K562 (cell line): ENCODE measurements around the gene BCL2L12. TPM values are rescaled to one million over a fixed set of nuclear protein-coding genes. Genes with fewer than 3 reads are reported as not detected.

Experiments used
- CHCHD3 ChIP-seq: fragments of 250-450 bp; sonication (Bioruptor Pico); IDR thresholded peaks from 2 replicates; pipeline ENCODE4 v2.1.2; 2022; ENCODE audit warnings: mild to moderate bottlenecking
- FOXK2 ChIP-seq, 2 experiments: fragments of 450-650 bp; IDR thresholded peaks in 1 of 2; conservative IDR thresholded peaks in 1 of 2; 2 replicates each; pipeline ENCODE4 v1.6.1; 2016; ENCODE audit warnings: low read depth in 2 of 2, mild to moderate bottlenecking in 1 of 2
- IFI16 ChIP-seq: fragments of 250-450 bp; sonication (Bioruptor Pico); IDR thresholded peaks from 2 replicates; pipeline ENCODE4 v2.1.2; 2022; ENCODE audit warnings: mild to moderate bottlenecking, inconsistent platforms
- ILK ChIP-seq: fragments of 450-650 bp; IDR thresholded peaks from 2 replicates; pipeline ENCODE4 v1.6.1; 2016; ENCODE audit warnings: missing genetic modification characterization, low read depth, mild to moderate bottlenecking, missing compliant biosample characterization, moderate library complexity, borderline replicate concordance
- LEF1 ChIP-seq: fragments of 450-650 bp; IDR thresholded peaks from 2 replicates; pipeline ENCODE4 v1.6.1; 2016; ENCODE audit warnings: mild to moderate bottlenecking
- NCOA4 ChIP-seq: fragments of 450-650 bp; IDR thresholded peaks from 2 replicates; pipeline ENCODE4 v1.6.1; 2018; ENCODE audit warnings: mild to moderate bottlenecking; ENCODE audit not compliant: partially characterized antibody
- PTRF ChIP-seq: fragments of 450-650 bp; IDR thresholded peaks from 2 replicates; pipeline ENCODE4 v1.6.1; 2016; ENCODE audit warnings: mild to moderate bottlenecking, missing genetic modification characterization, missing compliant biosample characterization
- RBFOX2 ChIP-seq: fragments of 200-400 bp; formaldehyde crosslinking; IDR thresholded peaks from 2 replicates; pipeline ENCODE4 v1.6.1; 2017; ENCODE audit warnings: low read depth, mild to moderate bottlenecking, low read length, moderate library complexity
- SRSF3 ChIP-seq: fragments of 200-400 bp; formaldehyde crosslinking; IDR thresholded peaks from 2 replicates; pipeline ENCODE4 v1.6.1; 2016; ENCODE audit warnings: mild to moderate bottlenecking, low read length, moderate library complexity; ENCODE audit not compliant: insufficient read depth
- SRSF7 ChIP-seq: fragments of 200-400 bp; formaldehyde crosslinking; optimal IDR thresholded peaks from 2 replicates; pipeline ENCODE3; 2017; ENCODE audit warnings: mild to moderate bottlenecking, low read depth, low read length
- TCFL5 ChIP-seq: fragments of 250-450 bp; sonication (Bioruptor Pico); conservative IDR thresholded peaks from 2 replicates; pipeline ENCODE4 v1.6.1; 2021; ENCODE audit warnings: mild to moderate bottlenecking, moderate library complexity, matching md5 sums
- ZC3H11A ChIP-seq: IDR thresholded peaks from 2 replicates; pipeline ENCODE4 v1.6.1; 2012; ENCODE audit warnings: low read depth, low read length, improper control_type of control experiment
- ZKSCAN3 ChIP-seq: fragments of 250-450 bp; sonication (Bioruptor Pico); IDR thresholded peaks from 2 replicates; pipeline ENCODE4 v1.4.0; 2020
- ZNF561 ChIP-seq: fragments of 450-650 bp; formaldehyde crosslinking; conservative IDR thresholded peaks from 2 replicates; pipeline ENCODE4 v1.4.0; 2020; ENCODE audit warnings: mild to moderate bottlenecking, moderate library complexity
- ZNF76 ChIP-seq: fragments of 250-450 bp; sonication (Bioruptor Pico); IDR thresholded peaks from 2 replicates; pipeline ENCODE4 v1.4.0; 2020; ENCODE audit warnings: mild to moderate bottlenecking, moderate library complexity, borderline replicate concordance
- ZNF764 ChIP-seq: fragments of 250-450 bp; sonication (Bioruptor Pico); IDR thresholded peaks from 2 replicates; pipeline ENCODE4 v1.4.0; 2020; ENCODE audit warnings: low read depth, mild to moderate bottlenecking, moderate library complexity
- ZNF766 ChIP-seq: fragments of 200-800 bp; sonication (Bioruptor generic); conservative IDR thresholded peaks from 2 replicates; pipeline ENCODE4 v1.6.1; 2016; ENCODE audit warnings: missing genetic modification characterization, missing compliant biosample characterization
- polyA plus RNA-seq, 8 experiments: library from polyadenylated mRNA; depleted of rRNA in 4 of 8; stranded (reverse) in 5 of 8; unstranded in 3 of 8; fragments of >200 nt; fragmentation: Nextera tagmentation in 2 of 8; fragmentation: Illumina TruSeq in 1 of 8; extraction: Ambion mirVana in 2 of 8; extraction: Trizol in 1 of 8; gene quantifications; 2 replicates each; pipeline versions ENCODE4 v1.2.1 to v1.2.3, GENCODE V29; 2011 to 2014; ENCODE audit warnings: inconsistent platforms in 1 of 8, missing spikeins in 1 of 8
- total RNA-seq, 7 experiments: library from RNA; depleted of rRNA in 6 of 7; stranded (reverse); fragments of >200 nt in 6 of 7; fragmentation: Illumina TruSeq in 2 of 7; extraction: Trizol in 2 of 7; gene quantifications; 2 replicates each; pipeline versions ENCODE4 v1.2.1 to v1.2.3, GENCODE V29; 2011 to 2021; ENCODE audit warnings: low replicate concordance in 1 of 7
- TF ChIP-seq, protein P1 (sequence below): IDR thresholded peaks from 2 replicates; pipeline ENCODE4 v1.6.1; 2011; ENCODE audit not compliant: insufficient read length; ENCODE audit errors: extremely low read depth
- TF ChIP-seq, protein P2 (sequence below): fragments of 250-450 bp; sonication (Bioruptor Pico); IDR thresholded peaks from 2 replicates; pipeline ENCODE4 v1.8.0; 2021; ENCODE audit warnings: moderate library complexity, mild to moderate bottlenecking, inconsistent platforms
- TF ChIP-seq, protein P3 (sequence below): fragments of 450-650 bp; formaldehyde crosslinking; IDR thresholded peaks from 2 replicates; pipeline ENCODE4 v1.4.0; 2020; ENCODE audit warnings: mild to moderate bottlenecking, moderate library complexity

Gene BCL2L12
- total and polyA plus RNA-seq, 9 of the 15 experiments (the other 6 are each of a cell fraction or from before 2014, with no cell fraction given) = 7.4 to 263 (median 81.2) TPM

- TF ChIP-seq IFI16 (CRISPR knock-in tag) = no peak
- no peak for TF ChIP-seq ZNF561
- TF ChIP-seq LEF1 = peak; percentile 54; the same call in 1 of the 2 replicates
- no peak for TF ChIP-seq ZKSCAN3 (CRISPR knock-in tag)
- peak in 1 of 2 experiments; percentile 62; a peak in 1 of 4 replicates for TF ChIP-seq FOXK2 (conservative IDR thresholded peaks at IDR 0.05 in 1 of 2, IDR thresholded peaks at IDR 0.05 in 1 of 2; ENCODE audit: low read depth in 2 of 2)
- TF ChIP-seq, protein P1, sequence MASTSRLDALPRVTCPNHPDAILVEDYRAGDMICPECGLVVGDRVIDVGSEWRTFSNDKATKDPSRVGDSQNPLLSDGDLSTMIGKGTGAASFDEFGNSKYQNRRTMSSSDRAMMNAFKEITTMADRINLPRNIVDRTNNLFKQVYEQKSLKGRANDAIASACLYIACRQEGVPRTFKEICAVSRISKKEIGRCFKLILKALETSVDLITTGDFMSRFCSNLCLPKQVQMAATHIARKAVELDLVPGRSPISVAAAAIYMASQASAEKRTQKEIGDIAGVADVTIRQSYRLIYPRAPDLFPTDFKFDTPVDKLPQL = no peak
- TF ChIP-seq SRSF7 = no peak
- no peak for TF ChIP-seq ZNF76
- TF ChIP-seq PTRF (tag) = no peak
- TF ChIP-seq, protein P2, sequence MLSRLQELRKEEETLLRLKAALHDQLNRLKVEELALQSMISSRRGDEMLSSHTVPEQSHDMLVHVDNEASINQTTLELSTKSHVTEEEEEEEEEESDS = no peak
- no peak for TF ChIP-seq SRSF3
- TF ChIP-seq, protein P3, sequence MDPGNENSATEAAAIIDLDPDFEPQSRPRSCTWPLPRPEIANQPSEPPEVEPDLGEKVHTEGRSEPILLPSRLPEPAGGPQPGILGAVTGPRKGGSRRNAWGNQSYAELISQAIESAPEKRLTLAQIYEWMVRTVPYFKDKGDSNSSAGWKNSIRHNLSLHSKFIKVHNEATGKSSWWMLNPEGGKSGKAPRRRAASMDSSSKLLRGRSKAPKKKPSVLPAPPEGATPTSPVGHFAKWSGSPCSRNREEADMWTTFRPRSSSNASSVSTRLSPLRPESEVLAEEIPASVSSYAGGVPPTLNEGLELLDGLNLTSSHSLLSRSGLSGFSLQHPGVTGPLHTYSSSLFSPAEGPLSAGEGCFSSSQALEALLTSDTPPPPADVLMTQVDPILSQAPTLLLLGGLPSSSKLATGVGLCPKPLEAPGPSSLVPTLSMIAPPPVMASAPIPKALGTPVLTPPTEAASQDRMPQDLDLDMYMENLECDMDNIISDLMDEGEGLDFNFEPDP (CRISPR knock-in tag) = no peak
- TF ChIP-seq NCOA4 = no peak
- TF ChIP-seq ZNF766 (CRISPR knock-in tag) = no peak
- no peak for TF ChIP-seq TCFL5 (CRISPR knock-in tag)
- peak; percentile 70 for TF ChIP-seq RBFOX2
- TF ChIP-seq ZNF764 (CRISPR knock-in tag) = no peak
- no peak for TF ChIP-seq ILK
- no peak for TF ChIP-seq ZC3H11A
- TF ChIP-seq CHCHD3 = no peak
Observed at GRCh38 chr19:49672131-49672919, 6.6 kb downstream of the BCL2L12 start (continued).
